Measurements from ENCODE around the gene THAP12.

DNA sequence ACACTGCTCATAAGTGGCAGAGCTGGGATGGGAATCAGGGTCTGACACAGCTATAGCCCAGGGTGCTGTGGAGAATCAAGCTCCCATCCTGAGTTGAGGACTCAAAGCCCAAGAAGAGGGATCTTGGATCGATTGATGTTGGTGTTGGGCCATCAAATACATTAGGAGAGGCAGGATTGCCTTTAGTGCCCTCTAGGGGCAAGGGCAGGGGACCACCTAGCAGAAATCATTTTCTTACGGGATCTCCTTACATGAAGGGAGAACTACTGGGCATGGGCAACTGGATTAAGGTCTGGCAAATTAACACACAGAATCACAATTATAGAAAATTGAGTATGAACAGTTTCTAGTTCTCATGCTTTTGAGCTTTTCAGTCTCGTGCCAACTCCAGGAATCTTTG lies 39.0 kb upstream of the THAP12 start:
- TF ChIP-seq, protein P1, sequence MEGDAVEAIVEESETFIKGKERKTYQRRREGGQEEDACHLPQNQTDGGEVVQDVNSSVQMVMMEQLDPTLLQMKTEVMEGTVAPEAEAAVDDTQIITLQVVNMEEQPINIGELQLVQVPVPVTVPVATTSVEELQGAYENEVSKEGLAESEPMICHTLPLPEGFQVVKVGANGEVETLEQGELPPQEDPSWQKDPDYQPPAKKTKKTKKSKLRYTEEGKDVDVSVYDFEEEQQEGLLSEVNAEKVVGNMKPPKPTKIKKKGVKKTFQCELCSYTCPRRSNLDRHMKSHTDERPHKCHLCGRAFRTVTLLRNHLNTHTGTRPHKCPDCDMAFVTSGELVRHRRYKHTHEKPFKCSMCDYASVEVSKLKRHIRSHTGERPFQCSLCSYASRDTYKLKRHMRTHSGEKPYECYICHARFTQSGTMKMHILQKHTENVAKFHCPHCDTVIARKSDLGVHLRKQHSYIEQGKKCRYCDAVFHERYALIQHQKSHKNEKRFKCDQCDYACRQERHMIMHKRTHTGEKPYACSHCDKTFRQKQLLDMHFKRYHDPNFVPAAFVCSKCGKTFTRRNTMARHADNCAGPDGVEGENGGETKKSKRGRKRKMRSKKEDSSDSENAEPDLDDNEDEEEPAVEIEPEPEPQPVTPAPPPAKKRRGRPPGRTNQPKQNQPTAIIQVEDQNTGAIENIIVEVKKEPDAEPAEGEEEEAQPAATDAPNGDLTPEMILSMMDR (IDR thresholded peaks at IDR 0.05): peak; percentile 80
- TF ChIP-seq ZFX (IDR thresholded peaks at IDR 0.05; ENCODE audit: borderline replicate concordance): no peak

Data from 22Rv1 (cell line).